ENCODE data around the gene DYDC2.

The DYDC2 gene

DNA sequence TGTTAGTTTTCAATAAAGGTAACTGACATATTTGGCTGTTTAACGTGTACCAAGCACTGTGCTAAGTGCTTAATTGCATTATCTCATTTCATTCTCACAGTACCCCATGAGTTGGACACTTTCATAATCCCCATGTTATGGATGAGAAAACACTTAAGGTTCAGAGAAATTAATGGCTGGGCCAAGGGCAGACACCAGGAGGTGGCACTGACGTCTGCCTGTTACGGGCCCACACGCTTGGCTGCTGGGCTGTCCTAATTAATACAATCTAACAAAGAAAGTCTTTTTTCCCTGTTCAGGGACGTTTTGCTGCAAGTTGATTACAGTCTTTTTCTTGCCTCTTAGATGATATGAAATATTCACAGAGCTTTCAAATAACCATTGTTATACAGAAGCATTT is 16.1 kb downstream of the DYDC2 start:
- FAIRE-seq, result no peak

DNA sequence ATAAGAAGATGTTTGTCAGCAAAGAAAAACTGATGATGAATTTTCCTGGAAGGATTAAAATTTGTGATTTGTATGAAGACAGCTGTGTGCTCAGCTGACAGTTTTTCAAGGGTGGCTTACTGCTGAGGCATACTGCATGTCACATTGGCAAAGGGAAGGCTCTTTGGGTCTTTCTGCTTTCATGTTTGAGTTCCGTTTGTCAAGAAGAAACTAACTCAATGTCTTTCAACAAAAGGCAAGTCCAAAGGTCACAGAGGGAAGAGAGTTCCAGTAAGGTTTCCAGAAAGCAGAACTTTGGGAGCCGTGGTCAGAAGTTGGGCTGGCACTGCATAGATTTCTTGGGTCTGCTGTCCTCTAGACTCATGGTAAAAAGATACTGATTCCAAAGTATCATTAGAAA is 16.9 kb downstream of the DYDC2 start:
- FAIRE-seq, result no peak

DNA sequence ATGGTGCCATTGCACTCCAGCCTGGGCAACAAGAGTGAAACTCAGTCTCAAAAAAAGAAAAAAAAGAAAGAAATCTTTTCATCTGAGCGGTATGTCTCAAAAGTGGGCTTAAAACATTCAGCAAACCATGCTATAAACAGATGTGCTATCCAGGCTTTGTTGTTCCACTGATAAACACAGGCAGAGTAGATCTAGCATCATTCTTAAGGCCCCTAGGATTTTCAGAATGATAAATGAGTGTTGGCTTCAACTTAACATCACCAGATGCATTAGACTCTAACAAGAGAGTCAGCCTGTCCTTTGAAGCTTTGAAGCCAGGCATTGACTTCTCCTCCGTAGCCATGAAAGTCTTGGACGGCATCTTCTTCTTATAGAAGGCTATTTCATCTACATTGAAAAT is 23.1 kb downstream of the DYDC2 start:
- FAIRE-seq, result no peak

DNA sequence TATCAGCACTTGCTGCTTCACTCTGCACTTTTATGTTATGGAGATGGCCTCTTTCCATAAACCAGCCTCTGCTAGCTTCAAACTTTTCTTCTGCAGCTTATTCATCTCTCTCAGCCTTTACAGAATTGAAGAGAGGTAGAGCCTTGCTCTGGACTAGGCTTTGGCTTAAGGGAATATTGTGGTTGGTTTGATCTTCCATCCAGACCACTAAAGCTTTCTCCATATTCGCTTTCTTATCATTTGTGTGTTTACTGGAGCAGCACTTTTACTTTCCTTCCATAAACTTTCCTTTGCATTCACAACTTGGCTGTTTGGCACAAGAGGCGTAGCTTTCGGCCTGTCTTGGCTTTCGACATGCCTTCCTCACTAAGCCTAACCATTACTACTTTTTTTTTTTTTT is 23.6 kb downstream of the DYDC2 start:
- FAIRE-seq, result no peak

DNA sequence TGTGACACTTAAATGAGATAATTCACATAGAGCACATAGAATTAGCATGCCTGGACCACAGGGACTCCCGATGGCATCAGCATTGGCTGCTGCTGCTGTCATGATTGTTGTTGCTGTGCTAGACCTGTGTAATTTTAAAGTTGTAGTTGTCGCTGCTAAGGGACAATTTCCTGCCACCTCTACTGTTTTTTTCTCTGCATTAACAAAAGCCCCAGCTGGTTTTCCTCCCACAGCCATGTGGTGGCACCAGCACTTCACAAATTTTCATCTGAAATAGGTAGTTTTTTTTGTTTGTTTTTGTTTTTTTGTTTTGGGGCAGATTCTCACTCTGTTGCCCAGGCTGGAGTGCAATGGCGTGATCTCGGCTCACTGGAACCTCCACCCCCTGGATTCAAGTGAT is 26.4 kb downstream of the DYDC2 start:
- no peak for FAIRE-seq

GRCh38 chr10:80390740-80391139 is 34.2 kb downstream of the DYDC2 start:
- no peak for FAIRE-seq

GRCh38 chr10:80392250-80392649 is 35.7 kb downstream of the DYDC2 start:
- FAIRE-seq, result no peak

GRCh38 chr10:80394358-80394916 is 37.9 kb downstream of the DYDC2 start:
- no peak for FAIRE-seq

GRCh38 chr10:80397014-80397413 is 40.4 kb downstream of the DYDC2 start:
- no peak for FAIRE-seq

GRCh38 chr10:80400136-80400804 is 43.7 kb downstream of the DYDC2 start:
- FAIRE-seq, result no peak

DNA sequence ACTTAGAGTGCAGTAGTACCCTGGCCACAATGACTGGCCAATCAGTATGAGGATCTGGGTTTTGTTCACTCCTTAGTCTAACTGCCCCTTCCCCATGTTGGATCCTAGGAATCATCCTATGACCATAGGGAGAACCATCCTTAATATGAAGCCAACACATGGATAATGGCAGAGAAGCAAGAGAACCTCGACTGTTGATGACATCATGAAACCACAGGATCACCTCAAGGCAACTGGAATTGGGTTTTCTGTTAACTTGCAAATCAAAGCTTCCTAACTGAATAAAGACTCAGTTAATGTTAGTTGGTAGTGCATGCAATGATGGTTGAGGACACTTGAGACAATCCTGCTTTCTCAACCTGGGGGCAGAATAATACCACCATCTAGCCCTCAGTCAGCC is 48.5 kb downstream of the DYDC2 start:
- no peak for FAIRE-seq

GRCh38 chr10:80405626-80406025 is 49.0 kb downstream of the DYDC2 start:
- no peak for FAIRE-seq

- no peak for FAIRE-seq
These were observed 49.6 kb downstream of the DYDC2 start for GRCh38 chr10:80406204-80406603.

- FAIRE-seq, result no peak
These were observed 51.2 kb downstream of the DYDC2 start for GRCh38 chr10:80407812-80408241.

DNA sequence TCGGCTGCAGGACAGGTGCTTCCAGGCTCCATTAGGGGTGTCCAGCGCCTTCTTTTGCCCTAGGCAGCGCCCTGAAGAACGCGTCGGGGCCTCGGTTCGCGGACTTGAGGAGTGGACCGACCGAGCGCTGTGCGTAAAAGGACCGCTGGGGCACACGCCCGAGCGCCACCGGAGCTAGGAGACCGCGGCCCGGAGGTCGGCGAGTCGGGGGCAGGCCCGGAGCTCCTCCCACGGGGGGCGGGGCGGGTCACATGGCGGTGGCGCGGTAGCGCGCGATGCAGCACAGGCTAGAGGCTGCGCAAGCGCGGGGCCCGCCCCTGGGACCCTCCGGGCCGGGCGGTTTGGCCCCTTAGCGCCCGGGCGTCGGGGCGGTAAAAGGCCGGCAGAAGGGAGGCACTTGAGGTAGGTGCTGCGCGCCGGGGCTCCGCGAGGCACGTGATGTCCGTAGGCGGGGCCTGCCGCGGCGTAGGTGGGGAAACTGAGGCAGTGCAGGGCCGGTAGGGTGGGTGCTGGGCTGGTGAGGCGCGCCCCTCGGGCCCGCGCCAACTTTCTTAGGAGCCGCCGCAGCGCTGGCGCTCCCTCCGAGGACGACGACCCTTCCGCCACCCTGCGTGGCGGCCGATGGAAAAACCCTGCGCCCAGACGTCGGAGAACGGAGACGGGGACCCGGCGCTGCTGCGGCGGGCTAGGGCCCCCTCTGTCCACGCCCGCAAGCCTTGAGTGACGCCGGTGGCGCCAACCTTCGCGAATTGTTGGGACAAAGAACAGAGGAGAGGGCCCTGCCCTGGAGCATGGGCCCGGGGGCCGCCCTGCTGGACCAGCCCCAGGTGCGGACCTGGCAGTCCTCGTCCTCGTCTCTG is 51.9 kb downstream of the DYDC2 start, which contains the start of gene PRXL2A:
TSS of gene PRXL2A (plus strand) at position 310 of the 860 bp plus-strand sequence. CDS start 11,917 bp downstream, outside the sequence.
- no peak for FAIRE-seq

GRCh38 chr10:80409121-80409520 is 52.5 kb downstream of the DYDC2 start:
- no peak for FAIRE-seq

DNA sequence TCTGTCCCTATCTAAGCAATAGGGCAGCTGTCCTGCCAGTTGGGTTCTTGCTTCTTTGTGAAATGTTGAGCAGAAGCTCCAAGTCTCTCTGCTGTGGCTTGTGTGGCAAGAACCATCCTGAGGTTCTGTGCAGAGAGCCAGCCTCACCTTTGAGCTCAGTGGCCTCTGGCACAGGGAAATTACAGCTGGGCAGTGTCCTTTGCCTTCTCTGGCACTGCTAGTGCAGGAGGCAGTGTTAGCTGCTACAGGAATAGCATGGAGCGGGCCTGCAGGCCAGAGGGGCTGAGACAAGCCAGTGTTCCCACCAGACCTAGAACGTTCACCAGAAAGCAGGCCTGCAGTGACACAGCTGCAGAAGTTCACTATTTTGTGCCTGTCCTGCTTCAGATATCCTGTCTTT is 53.5 kb downstream of the DYDC2 start:
- no peak for FAIRE-seq

DNA sequence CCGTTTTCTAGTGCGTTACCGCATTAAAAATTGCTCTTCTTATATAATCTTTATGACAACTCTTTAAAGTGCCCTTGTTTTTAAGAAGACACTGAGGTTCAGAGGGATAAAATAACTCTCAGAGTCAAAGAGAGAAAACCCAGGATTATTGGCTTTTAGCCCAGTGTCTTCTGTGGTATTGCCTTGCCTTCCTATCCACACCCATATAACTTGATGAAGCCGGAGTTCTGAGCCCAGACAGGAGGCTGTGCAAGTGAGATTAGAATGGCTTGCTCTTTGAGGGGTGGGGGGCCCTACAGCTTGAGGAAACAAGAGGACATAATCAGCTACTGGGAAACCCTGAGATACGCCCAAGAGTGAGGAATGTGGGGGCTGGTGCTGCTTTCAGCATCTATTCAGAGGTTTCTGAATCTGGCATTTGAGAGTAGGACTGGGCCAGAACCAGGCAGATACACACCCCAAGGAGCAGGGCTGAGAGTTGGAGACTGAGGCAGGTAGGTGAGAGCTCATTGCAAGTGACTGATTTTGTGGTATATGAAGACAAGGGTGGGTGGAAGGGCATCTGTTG is 54.1 kb downstream of the DYDC2 start:
- FAIRE-seq, result no peak

- no peak for FAIRE-seq
These were observed 54.7 kb downstream of the DYDC2 start for GRCh38 chr10:80411267-80411668.

DNA sequence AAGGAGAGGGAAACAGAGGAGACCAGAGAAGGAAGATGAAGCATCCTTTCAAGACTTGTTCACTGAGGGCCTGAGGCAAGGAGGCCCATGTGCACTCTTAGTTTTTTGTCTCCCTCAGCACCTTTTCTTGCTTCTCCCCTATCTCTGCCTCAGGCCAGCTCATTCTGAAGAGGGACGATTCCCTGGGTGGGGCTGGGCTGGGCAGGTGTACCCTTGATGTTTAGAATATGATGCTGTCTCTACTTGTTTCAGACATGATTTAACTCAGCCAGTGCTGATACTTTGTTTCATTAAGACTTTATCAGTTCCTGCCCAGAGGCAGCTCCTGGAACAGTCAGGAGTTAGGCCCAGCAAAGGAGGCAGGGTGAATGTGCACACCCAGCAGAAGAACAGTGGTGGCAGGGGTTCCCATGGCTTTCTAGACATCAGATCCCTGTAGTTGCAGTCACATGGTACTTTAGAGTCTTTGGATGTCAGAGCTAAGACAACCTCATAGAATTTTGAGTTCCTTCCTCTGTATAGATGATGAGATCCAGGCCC is 55.2 kb downstream of the DYDC2 start:
- FAIRE-seq, result no peak

GRCh38 chr10:80412486-80412885 is 55.9 kb downstream of the DYDC2 start:
- no peak for FAIRE-seq

DNA sequence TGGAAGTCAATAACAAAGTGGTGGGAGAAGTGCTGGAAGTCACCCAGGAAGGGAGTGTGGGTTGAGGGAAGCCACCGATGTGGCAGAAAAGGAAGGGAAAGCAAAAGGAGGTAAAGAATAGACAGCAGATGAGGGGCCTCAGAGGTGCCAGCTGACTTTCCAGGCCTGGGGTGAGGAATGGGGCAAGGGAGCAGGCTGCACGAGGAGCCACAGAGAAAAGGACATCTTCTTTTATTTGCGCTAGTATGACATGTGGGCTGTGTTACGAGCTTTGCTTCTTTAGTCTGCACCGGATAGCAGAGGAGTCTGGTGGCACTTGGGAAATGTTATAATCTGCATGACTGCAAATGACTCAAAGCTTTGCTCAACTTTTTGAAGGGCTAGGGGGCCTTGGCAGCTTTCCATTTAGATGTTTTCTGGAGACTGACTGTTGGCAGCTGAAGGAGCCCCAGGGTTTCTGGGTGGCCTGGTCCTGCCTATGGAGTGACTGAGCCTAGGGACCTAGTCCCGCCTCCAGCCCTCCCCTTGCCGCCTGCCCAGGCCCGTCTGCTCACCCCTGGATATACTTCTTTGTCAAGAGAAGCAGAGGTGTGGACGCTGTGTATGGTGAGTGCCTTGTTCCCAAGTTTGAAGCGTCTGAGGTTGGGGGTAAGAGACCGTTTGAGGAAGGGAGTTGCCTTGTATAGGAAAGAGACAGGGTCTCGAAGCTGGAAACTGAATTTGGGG is 56.9 kb downstream of the DYDC2 start:
- no peak for FAIRE-seq

Data from colon (tissue), 2 donors.